Hepatocyte (in vitro differentiated cells): Measurements from ENCODE around the gene RSPO1. TPM values are rescaled to one million over a fixed set of nuclear protein-coding genes. Genes with fewer than 3 reads are reported as not detected.

Source experiments
- DNase-seq: peaks from one replicate; pipeline ENCODE4 v3.0.0-alpha.2; 2016; ENCODE audit warnings: low spot score
- H2AFZ ChIP-seq: fragments of 200-600 bp; sonication (generic); 2 replicates; pipeline ENCODE4 v1.6.0; 2016; ENCODE audit warnings: antibody characterized with exemption, mild to moderate bottlenecking
- H3K27ac ChIP-seq: fragments of 200-600 bp; sonication (generic); 2 replicates; pipeline ENCODE4 v1.5.1; 2016; ENCODE audit warnings: mild to moderate bottlenecking
- H3K27me3 ChIP-seq: fragments of 200-600 bp; sonication (generic); 2 replicates; pipeline ENCODE4 v1.6.1; 2016
- H3K36me3 ChIP-seq: fragments of 200-600 bp; sonication (generic); replicated peaks from 2 replicates; pipeline ENCODE4 v1.5.1; 2016; ENCODE audit warnings: low read depth; ENCODE audit not compliant: insufficient read depth
- H3K4me1 ChIP-seq: fragments of 200-600 bp; sonication (generic); 2 replicates; pipeline ENCODE4 v1.5.1; 2016; ENCODE audit warnings: mild to moderate bottlenecking, moderate library complexity; ENCODE audit not compliant: insufficient read depth
- H3K4me2 ChIP-seq: fragments of 200-600 bp; sonication (generic); 2 replicates; pipeline ENCODE4 v1.6.0; 2016
- H3K4me3 ChIP-seq: fragments of 200-600 bp; sonication (generic); 2 replicates; pipeline ENCODE4 v1.5.1; 2016; ENCODE audit warnings: mild to moderate bottlenecking
- H3K79me2 ChIP-seq: fragments of 200-600 bp; sonication (generic); 2 replicates; pipeline ENCODE4 v1.6.0; 2017; ENCODE audit warnings: mild to moderate bottlenecking
- H3K9me2 ChIP-seq: fragments of 200-600 bp; sonication (generic); replicated peaks from 2 replicates; pipeline ENCODE4 v1.6.0; 2017; ENCODE audit warnings: mild to moderate bottlenecking; ENCODE audit not compliant: insufficient read depth
- H3K9me3 ChIP-seq: fragments of 200-600 bp; sonication (generic); 2 replicates; pipeline ENCODE4 v1.5.1; 2016; ENCODE audit warnings: low read depth, mild to moderate bottlenecking
- H4K20me1 ChIP-seq: fragments of 200-600 bp; sonication (generic); 2 replicates; pipeline ENCODE4 v1.6.0; 2016; ENCODE audit warnings: mild to moderate bottlenecking; ENCODE audit not compliant: insufficient read depth, poor library complexity, severe bottlenecking
- CTCF ChIP-seq: fragments of 200-600 bp; sonication (generic); IDR thresholded peaks from 2 replicates; pipeline ENCODE4 v1.5.1; 2016; ENCODE audit warnings: antibody characterized with exemption, mild to moderate bottlenecking; ENCODE audit not compliant: poor library complexity
- EZH2 ChIP-seq: fragments of 200-600 bp; sonication (generic); IDR thresholded peaks from 2 replicates; pipeline ENCODE4 v1.6.1; 2016; ENCODE audit warnings: antibody characterized with exemption, mild to moderate bottlenecking, borderline replicate concordance
- EZH2phosphoT487 ChIP-seq: fragments of 200-600 bp; sonication (generic); IDR thresholded peaks from one replicate; pipeline ENCODE4 v1.6.1; 2018; ENCODE audit warnings: antibody characterized with exemption, mild to moderate bottlenecking, low read depth, moderate library complexity; ENCODE audit not compliant: unreplicated experiment, severe bottlenecking
- WGBS: methylation state at CpG from one replicate; pipeline ENCODE4 v1.1.6; 2016; ENCODE audit warnings: low lambda C conversion rate; ENCODE audit errors: missing lambda C conversion rate; 5-methylcytosine and 5-hydroxymethylcytosine counted together
- polyA plus RNA-seq: library from polyadenylated mRNA; unstranded; fragments of >200 nt; fragmentation: Nextera tagmentation; extraction: Ambion mirVana; gene quantifications from 2 replicates; pipeline ENCODE4 v1.2.1, GENCODE V29; 2016
- total RNA-seq: library from RNA; depleted of rRNA; stranded (reverse); fragments of >200 nt; gene quantifications from 2 replicates; pipeline ENCODE4 v1.2.3, GENCODE V29; 2014

RSPO1 gene
- total and polyA plus RNA-seq, 2 experiments from 2014 or later: 0.83 to 1.5 TPM

GRCh38 chr1:37660664-37661063, 26.0 kb upstream of the RSPO1 start:
- WGBS: 29% methylated on average over 9 of the region's 10 CpGs
- H3K79me2 ChIP-seq: no peaks in the 10 kb centered on the region
- no peaks in the 10 kb centered on the region for H3K9me2 ChIP-seq
- no peak for DNase-seq
- no peaks in the 10 kb centered on the region for H3K36me3 ChIP-seq
- H3K9me3 ChIP-seq: no peaks in the 10 kb centered on the region
- H3K4me3 ChIP-seq: no peak overlapping the region
- H3K4me2 ChIP-seq: no peak overlapping the region
- no peak overlapping the region for H3K27ac ChIP-seq
- H3K27me3 ChIP-seq: peaks cover 11% of the 10 kb centered on the region
- no peak for TF ChIP-seq EZH2phosphoT487
- TF ChIP-seq EZH2: no peak
- TF ChIP-seq CTCF: no peak
- no peak overlapping the region for H2AFZ ChIP-seq
- no peaks in the 10 kb centered on the region for H4K20me1 ChIP-seq
- H3K4me1 ChIP-seq: no peaks in the 10 kb centered on the region

GRCh38 chr1:37658486-37658885, 23.8 kb upstream of the RSPO1 start:
- no peak overlapping the region for H2AFZ ChIP-seq
- no peaks in the 10 kb centered on the region for H3K36me3 ChIP-seq
- no peak for DNase-seq
- 93% methylated on average over 6 of the region's 6 CpGs for WGBS
- no peaks in the 10 kb centered on the region for H4K20me1 ChIP-seq
- H3K9me3 ChIP-seq: no peaks in the 10 kb centered on the region
- H3K4me3 ChIP-seq: no peak overlapping the region
- H3K9me2 ChIP-seq: no peaks in the 10 kb centered on the region
- H3K4me1 ChIP-seq: no peaks in the 10 kb centered on the region
- H3K27ac ChIP-seq: no peak overlapping the region
- no peak overlapping the region for H3K4me2 ChIP-seq
- no peak for TF ChIP-seq EZH2phosphoT487
- TF ChIP-seq CTCF: no peak
- TF ChIP-seq EZH2: no peak
- peaks cover 11% of the 10 kb centered on the region for H3K27me3 ChIP-seq
- H3K79me2 ChIP-seq: no peaks in the 10 kb centered on the region

GRCh38 chr1:37657620-37658412, 23.1 kb upstream of the RSPO1 start:
- Histone ChIP-seq H3K79me2 (no peaks in the 10 kb centered on the region), H3K4me3 (no peak overlapping the region), H3K9me2 (no peaks in the 10 kb centered on the region), H4K20me1 (no peaks in the 10 kb centered on the region), H3K27me3 (peaks cover 11% of the 10 kb centered on the region), H3K4me2 (no peak overlapping the region), H3K4me1 (no peaks in the 10 kb centered on the region), H3K27ac (no peak overlapping the region), H3K36me3 (no peaks in the 10 kb centered on the region), H2AFZ (no peak overlapping the region), H3K9me3 (no peaks in the 10 kb centered on the region)
- 78% methylated on average over 13 of the region's 14 CpGs for WGBS
- DNase-seq: no peak
- TF ChIP-seq CTCF: no peak
- no peak for TF ChIP-seq EZH2
